CD4-positive, alpha-beta T cell treated with Interleukin-6 at 100 ng/mL for 8 hours (primary cell): ENCODE results near the gene SNRPE.
"Not testable (repeated sequence)": the region's sequence is repeated elsewhere in the genome, so short reads cannot be mapped to it uniquely, and the experiment has no call there.

Experiments used
- DNase-seq: peaks from one replicate; pipeline ENCODE4 v3.0.0-alpha.2; 2020; ENCODE audit warnings: mixed read lengths, low spot score

Gene SNRPE

GRCh38 chr1:203861379-203862184 is at the start of gene SNRPE:
SNRPE (plus strand) TSS chr1:203861599; CDS start chr1:203861660, 61 bp downstream.
- DNase-seq: peak; percentile 97

- DNase-seq: no peak
These were observed 47.6 kb upstream of the SNRPE start for GRCh38 chr1:203813581-203814341.

- no peak for DNase-seq
These were observed 43.0 kb upstream of the SNRPE start for GRCh38 chr1:203818399-203818798.

- no peak for DNase-seq
These were observed 38.1 kb upstream of the SNRPE start for GRCh38 chr1:203823306-203823705.

GRCh38 chr1:203826175-203826574 is 35.2 kb upstream of the SNRPE start:
- no peak for DNase-seq

GRCh38 chr1:203828002-203828401 is 33.4 kb upstream of the SNRPE start:
- DNase-seq: no peak

GRCh38 chr1:203828503-203828902 is 32.9 kb upstream of the SNRPE start:
- no peak for DNase-seq

- DNase-seq: not testable (repeated sequence)
These were observed 32.2 kb upstream of the SNRPE start for GRCh38 chr1:203829247-203829646.

GRCh38 chr1:203835476-203835875 is 25.9 kb upstream of the SNRPE start:
- DNase-seq: no peak

- no peak for DNase-seq
These were observed 22.3 kb upstream of the SNRPE start for GRCh38 chr1:203839081-203839480.

GRCh38 chr1:203840208-203840808 is 21.1 kb upstream of the SNRPE start:
- DNase-seq: no peak

GRCh38 chr1:203842559-203842876 is 18.9 kb upstream of the SNRPE start:
- no peak for DNase-seq

- no peak for DNase-seq
These were observed 18.0 kb upstream of the SNRPE start for GRCh38 chr1:203843435-203843834.

GRCh38 chr1:203853112-203853511 is 8.3 kb upstream of the SNRPE start:
- not testable (repeated sequence) for DNase-seq

GRCh38 chr1:203858055-203858454 is 3.3 kb upstream of the SNRPE start:
- DNase-seq: no peak

- DNase-seq: no peak
These were observed 2.4 kb upstream of the SNRPE start for GRCh38 chr1:203858975-203859374.

- no peak for DNase-seq
These were observed 888 bp upstream of the SNRPE start for GRCh38 chr1:203860396-203861025.

GRCh38 chr1:203867802-203868201 is 6.4 kb downstream of the SNRPE start:
- no peak for DNase-seq

- DNase-seq: no peak
These were observed 8.8 kb downstream of the SNRPE start for GRCh38 chr1:203870245-203870644.

GRCh38 chr1:203871114-203871880 is 9.9 kb downstream of the SNRPE start:
- peak; percentile 7 for DNase-seq

GRCh38 chr1:203873094-203873493 is 11.7 kb downstream of the SNRPE start:
- no peak for DNase-seq

GRCh38 chr1:203878422-203878821 is 17.0 kb downstream of the SNRPE start:
- no peak for DNase-seq
